ENCODE data around the gene DCC.

GRCh38 chr18:52340406-52341102 lies 557 bp downstream of the DCC start:
- TF ChIP-seq CBFB (CRISPR knock-in tag; IDR thresholded peaks at IDR 0.05; ENCODE audit: low read depth): no peak
- no peak for TF ChIP-seq CTCF (IDR thresholded peaks at IDR 0.05)
- TF ChIP-seq, protein P1, sequence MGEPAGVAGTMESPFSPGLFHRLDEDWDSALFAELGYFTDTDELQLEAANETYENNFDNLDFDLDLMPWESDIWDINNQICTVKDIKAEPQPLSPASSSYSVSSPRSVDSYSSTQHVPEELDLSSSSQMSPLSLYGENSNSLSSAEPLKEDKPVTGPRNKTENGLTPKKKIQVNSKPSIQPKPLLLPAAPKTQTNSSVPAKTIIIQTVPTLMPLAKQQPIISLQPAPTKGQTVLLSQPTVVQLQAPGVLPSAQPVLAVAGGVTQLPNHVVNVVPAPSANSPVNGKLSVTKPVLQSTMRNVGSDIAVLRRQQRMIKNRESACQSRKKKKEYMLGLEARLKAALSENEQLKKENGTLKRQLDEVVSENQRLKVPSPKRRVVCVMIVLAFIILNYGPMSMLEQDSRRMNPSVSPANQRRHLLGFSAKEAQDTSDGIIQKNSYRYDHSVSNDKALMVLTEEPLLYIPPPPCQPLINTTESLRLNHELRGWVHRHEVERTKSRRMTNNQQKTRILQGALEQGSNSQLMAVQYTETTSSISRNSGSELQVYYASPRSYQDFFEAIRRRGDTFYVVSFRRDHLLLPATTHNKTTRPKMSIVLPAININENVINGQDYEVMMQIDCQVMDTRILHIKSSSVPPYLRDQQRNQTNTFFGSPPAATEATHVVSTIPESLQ (CRISPR knock-in tag; IDR thresholded peaks at IDR 0.05): no peak
- TF ChIP-seq, protein P2, sequence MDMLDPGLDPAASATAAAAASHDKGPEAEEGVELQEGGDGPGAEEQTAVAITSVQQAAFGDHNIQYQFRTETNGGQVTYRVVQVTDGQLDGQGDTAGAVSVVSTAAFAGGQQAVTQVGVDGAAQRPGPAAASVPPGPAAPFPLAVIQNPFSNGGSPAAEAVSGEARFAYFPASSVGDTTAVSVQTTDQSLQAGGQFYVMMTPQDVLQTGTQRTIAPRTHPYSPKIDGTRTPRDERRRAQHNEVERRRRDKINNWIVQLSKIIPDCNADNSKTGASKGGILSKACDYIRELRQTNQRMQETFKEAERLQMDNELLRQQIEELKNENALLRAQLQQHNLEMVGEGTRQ (CRISPR knock-in tag; IDR thresholded peaks at IDR 0.05): no peak
- no peak for TF ChIP-seq IRF2 (CRISPR knock-in tag; IDR thresholded peaks at IDR 0.05; ENCODE audit: borderline replicate concordance, low read depth)
- TF ChIP-seq CREB1 (CRISPR knock-in tag; IDR thresholded peaks at IDR 0.05): no peak
- TF ChIP-seq NFYB (CRISPR knock-in tag; conservative IDR thresholded peaks at IDR 0.05; ENCODE audit: low read depth): no peak
